ENCODE data around the gene AHNAK2.

Gene AHNAK2

GRCh38 chr14:105020815-105021655, 42.9 kb upstream of the AHNAK2 start, which contains the start of gene CDCA4 (continued):
- TF ChIP-seq, protein P1, sequence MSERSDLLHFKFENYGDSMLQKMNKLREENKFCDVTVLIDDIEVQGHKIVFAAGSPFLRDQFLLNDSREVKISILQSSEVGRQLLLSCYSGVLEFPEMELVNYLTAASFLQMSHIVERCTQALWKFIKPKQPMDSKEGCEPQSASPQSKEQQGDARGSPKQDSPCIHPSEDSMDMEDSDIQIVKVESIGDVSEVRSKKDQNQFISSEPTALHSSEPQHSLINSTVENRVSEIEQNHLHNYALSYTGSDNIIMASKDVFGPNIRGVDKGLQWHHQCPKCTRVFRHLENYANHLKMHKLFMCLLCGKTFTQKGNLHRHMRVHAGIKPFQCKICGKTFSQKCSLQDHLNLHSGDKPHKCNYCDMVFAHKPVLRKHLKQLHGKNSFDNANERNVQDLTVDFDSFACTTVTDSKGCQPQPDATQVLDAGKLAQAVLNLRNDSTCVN (tag by site-specific recombination; optimal IDR thresholded peaks at IDR 0.05) = peak; percentile 64
- no peak for TF ChIP-seq ZNF530 (tag by site-specific recombination; IDR thresholded peaks at IDR 0.05; ENCODE audit: low read depth)
- no peak for TF ChIP-seq ZNF112 (tag by site-specific recombination; IDR thresholded peaks at IDR 0.05)
- peak; percentile 66; the same call in 1 of the 2 replicates for TF ChIP-seq KLF9 (tag by site-specific recombination; IDR thresholded peaks at IDR 0.05; ENCODE audit: low read depth)
- TF ChIP-seq KLF1 (tag by site-specific recombination; IDR thresholded peaks at IDR 0.05) = 0 out of 2 replicates have a peak, but pooled peaks have one; percentile 8
- TF ChIP-seq KLF7 (tag by site-specific recombination; IDR thresholded peaks at IDR 0.05; ENCODE audit: borderline replicate concordance) = no peak
- TF ChIP-seq ZBTB48 (tag by site-specific recombination; IDR thresholded peaks at IDR 0.05) = no peak
- no peak for TF ChIP-seq ZFP3 (tag by site-specific recombination; IDR thresholded peaks at IDR 0.05; ENCODE audit: low read depth)
- no peak for TF ChIP-seq ZNF214 (tag by site-specific recombination; IDR thresholded peaks at IDR 0.05; ENCODE audit: borderline replicate concordance)
- no peak for TF ChIP-seq ZNF146 (tag by site-specific recombination; IDR thresholded peaks at IDR 0.05)
- TF ChIP-seq ZNF501 (tag by site-specific recombination; IDR thresholded peaks at IDR 0.05) = 0 out of 2 replicates have a peak, but pooled peaks have one; percentile 63
- peak; percentile 85; the same call in 1 of the 2 replicates for TF ChIP-seq ZBTB17 (tag by site-specific recombination; IDR thresholded peaks at IDR 0.05)
- no peak for TF ChIP-seq ZNF626 (tag by site-specific recombination; IDR thresholded peaks at IDR 0.05)
- TF ChIP-seq OSR2 (tag by site-specific recombination; IDR thresholded peaks at IDR 0.05) = no peak
- TF ChIP-seq ZBTB7A (tag by site-specific recombination; IDR thresholded peaks at IDR 0.05; ENCODE audit: low read depth) = no peak
- no peak for TF ChIP-seq TRIM28 (IDR thresholded peaks at IDR 0.05; ENCODE audit: borderline replicate concordance, low read length)
- TF ChIP-seq, protein P2, sequence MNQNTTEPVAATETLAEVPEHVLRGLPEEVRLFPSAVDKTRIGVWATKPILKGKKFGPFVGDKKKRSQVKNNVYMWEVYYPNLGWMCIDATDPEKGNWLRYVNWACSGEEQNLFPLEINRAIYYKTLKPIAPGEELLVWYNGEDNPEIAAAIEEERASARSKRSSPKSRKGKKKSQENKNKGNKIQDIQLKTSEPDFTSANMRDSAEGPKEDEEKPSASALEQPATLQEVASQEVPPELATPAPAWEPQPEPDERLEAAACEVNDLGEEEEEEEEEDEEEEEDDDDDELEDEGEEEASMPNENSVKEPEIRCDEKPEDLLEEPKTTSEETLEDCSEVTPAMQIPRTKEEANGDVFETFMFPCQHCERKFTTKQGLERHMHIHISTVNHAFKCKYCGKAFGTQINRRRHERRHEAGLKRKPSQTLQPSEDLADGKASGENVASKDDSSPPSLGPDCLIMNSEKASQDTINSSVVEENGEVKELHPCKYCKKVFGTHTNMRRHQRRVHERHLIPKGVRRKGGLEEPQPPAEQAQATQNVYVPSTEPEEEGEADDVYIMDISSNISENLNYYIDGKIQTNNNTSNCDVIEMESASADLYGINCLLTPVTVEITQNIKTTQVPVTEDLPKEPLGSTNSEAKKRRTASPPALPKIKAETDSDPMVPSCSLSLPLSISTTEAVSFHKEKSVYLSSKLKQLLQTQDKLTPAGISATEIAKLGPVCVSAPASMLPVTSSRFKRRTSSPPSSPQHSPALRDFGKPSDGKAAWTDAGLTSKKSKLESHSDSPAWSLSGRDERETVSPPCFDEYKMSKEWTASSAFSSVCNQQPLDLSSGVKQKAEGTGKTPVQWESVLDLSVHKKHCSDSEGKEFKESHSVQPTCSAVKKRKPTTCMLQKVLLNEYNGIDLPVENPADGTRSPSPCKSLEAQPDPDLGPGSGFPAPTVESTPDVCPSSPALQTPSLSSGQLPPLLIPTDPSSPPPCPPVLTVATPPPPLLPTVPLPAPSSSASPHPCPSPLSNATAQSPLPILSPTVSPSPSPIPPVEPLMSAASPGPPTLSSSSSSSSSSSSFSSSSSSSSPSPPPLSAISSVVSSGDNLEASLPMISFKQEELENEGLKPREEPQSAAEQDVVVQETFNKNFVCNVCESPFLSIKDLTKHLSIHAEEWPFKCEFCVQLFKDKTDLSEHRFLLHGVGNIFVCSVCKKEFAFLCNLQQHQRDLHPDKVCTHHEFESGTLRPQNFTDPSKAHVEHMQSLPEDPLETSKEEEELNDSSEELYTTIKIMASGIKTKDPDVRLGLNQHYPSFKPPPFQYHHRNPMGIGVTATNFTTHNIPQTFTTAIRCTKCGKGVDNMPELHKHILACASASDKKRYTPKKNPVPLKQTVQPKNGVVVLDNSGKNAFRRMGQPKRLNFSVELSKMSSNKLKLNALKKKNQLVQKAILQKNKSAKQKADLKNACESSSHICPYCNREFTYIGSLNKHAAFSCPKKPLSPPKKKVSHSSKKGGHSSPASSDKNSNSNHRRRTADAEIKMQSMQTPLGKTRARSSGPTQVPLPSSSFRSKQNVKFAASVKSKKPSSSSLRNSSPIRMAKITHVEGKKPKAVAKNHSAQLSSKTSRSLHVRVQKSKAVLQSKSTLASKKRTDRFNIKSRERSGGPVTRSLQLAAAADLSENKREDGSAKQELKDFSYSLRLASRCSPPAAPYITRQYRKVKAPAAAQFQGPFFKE (tag by site-specific recombination; IDR thresholded peaks at IDR 0.05; ENCODE audit: borderline replicate concordance) = no peak
- TF ChIP-seq ZNF341 (tag by site-specific recombination; IDR thresholded peaks at IDR 0.05; ENCODE audit: low read depth) = peak; percentile 67; the same call in 1 of the 2 replicates
- no peak for TF ChIP-seq ZNF747 (tag by site-specific recombination; IDR thresholded peaks at IDR 0.05)
- TF ChIP-seq, protein P3, sequence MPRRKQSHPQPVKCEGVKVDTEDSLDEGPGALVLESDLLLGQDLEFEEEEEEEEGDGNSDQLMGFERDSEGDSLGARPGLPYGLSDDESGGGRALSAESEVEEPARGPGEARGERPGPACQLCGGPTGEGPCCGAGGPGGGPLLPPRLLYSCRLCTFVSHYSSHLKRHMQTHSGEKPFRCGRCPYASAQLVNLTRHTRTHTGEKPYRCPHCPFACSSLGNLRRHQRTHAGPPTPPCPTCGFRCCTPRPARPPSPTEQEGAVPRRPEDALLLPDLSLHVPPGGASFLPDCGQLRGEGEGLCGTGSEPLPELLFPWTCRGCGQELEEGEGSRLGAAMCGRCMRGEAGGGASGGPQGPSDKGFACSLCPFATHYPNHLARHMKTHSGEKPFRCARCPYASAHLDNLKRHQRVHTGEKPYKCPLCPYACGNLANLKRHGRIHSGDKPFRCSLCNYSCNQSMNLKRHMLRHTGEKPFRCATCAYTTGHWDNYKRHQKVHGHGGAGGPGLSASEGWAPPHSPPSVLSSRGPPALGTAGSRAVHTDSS (tag by site-specific recombination; IDR thresholded peaks at IDR 0.05) = no peak; the same call in 1 of the 2 replicates
- TF ChIP-seq ZBTB8A (tag by site-specific recombination; IDR thresholded peaks at IDR 0.05) = peak; percentile 76
- TF ChIP-seq PRDM1 (tag by site-specific recombination; IDR thresholded peaks at IDR 0.05) = no peak
- TF ChIP-seq, protein P4, sequence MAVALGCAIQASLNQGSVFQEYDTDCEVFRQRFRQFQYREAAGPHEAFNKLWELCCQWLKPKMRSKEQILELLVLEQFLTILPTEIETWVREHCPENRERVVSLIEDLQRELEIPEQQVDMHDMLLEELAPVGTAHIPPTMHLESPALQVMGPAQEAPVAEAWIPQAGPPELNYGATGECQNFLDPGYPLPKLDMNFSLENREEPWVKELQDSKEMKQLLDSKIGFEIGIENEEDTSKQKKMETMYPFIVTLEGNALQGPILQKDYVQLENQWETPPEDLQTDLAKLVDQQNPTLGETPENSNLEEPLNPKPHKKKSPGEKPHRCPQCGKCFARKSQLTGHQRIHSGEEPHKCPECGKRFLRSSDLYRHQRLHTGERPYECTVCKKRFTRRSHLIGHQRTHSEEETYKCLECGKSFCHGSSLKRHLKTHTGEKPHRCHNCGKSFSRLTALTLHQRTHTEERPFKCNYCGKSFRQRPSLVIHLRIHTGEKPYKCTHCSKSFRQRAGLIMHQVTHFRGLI (tag by site-specific recombination; IDR thresholded peaks at IDR 0.05) = no peak
- no peak for TF ChIP-seq ZNF114 (tag by site-specific recombination; IDR thresholded peaks at IDR 0.05)
- no peak for TF ChIP-seq SALL2 (tag by site-specific recombination; IDR thresholded peaks at IDR 0.05; ENCODE audit: borderline replicate concordance)
- TF ChIP-seq ZNF132 (tag by site-specific recombination; IDR thresholded peaks at IDR 0.05; ENCODE audit: borderline replicate concordance) = no peak
- TF ChIP-seq ZNF335 (tag by site-specific recombination; conservative IDR thresholded peaks at IDR 0.05) = peak; percentile 95; the same call in 1 of the 2 replicates
- no peak for TF ChIP-seq TCF7L2 (IDR thresholded peaks at IDR 0.05; ENCODE audit: borderline replicate concordance, low read depth, low read length)
- no peak for TF ChIP-seq GLIS1 (tag by site-specific recombination; IDR thresholded peaks at IDR 0.05)
- 0 out of 2 replicates have a peak, but pooled peaks have one; percentile 48 for TF ChIP-seq SP7 (tag by site-specific recombination; IDR thresholded peaks at IDR 0.05)
- peak; percentile 37; the same call in 1 of the 2 replicates for TF ChIP-seq ZNF629 (tag by site-specific recombination; IDR thresholded peaks at IDR 0.05)

Measured in HEK293 (cell line).